Astrocyte of the cerebellum (primary cell): Measurements from ENCODE around the gene NFAT5.

Experiments
- DNase-seq: peaks from one replicate; pipeline ENCODE4 v3.0.0-alpha.2; 2011; ENCODE audit warnings: low read depth
- H3K4me3 ChIP-seq: 2 replicates; pipeline ENCODE4 v1.5.1; 2011; ENCODE audit warnings: mild to moderate bottlenecking, low read depth, low read length, moderate library complexity
- in situ Hi-C: cut with HindIII; loops from 2 replicates; pipeline ENCODE4 v1.10.0; 2017; ENCODE audit warnings: low sequenced_read_pairs
- TF ChIP-seq, protein P1 (sequence below): IDR thresholded peaks from 2 replicates; pipeline ENCODE4 v1.5.1; 2012; ENCODE audit warnings: low read length, low read depth, moderate library complexity, mild to moderate bottlenecking; ENCODE audit errors: missing control alignments

The NFAT5 gene

DNA sequence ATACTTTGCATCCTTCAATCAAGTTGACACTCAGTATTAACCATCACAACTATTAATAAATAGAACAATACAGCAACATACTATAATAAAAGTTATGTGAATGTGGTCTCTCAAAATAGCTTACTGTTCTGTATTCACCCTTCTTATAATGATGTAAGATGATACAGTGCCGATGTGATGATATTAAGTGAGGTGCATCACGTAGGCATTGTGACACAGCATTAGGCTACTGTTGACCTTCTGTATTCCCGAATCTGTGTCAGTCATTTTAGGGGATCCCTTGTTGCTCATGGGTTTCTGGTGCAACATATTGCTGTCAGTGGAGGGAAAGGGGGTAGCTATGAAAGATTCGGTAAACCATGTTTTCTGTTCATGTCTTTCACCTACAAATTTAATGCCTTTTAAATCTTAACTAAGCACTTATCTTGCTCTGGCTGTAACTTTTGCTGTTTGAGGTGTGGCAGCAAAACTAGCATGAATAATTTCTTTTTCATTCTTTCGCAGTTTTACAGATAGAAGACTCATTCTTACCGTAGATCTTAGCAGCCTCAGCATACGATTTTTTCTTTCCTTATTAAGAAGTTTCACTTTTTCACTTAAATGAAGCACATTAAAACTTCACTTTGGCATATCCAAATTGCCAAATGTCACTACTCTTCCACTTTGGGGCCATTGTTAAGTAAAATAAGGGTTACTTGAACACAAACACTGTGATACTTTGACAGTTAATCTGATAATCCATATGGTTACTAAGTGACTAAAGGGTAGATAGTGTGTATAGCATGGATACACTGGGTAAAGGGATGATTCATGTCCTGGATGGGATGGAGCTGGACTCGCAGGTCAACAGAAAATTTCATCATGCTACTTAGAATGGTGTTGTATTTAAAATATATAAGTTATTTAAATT lies 29.6 kb downstream of the NFAT5 start:
- TF ChIP-seq, protein P1, sequence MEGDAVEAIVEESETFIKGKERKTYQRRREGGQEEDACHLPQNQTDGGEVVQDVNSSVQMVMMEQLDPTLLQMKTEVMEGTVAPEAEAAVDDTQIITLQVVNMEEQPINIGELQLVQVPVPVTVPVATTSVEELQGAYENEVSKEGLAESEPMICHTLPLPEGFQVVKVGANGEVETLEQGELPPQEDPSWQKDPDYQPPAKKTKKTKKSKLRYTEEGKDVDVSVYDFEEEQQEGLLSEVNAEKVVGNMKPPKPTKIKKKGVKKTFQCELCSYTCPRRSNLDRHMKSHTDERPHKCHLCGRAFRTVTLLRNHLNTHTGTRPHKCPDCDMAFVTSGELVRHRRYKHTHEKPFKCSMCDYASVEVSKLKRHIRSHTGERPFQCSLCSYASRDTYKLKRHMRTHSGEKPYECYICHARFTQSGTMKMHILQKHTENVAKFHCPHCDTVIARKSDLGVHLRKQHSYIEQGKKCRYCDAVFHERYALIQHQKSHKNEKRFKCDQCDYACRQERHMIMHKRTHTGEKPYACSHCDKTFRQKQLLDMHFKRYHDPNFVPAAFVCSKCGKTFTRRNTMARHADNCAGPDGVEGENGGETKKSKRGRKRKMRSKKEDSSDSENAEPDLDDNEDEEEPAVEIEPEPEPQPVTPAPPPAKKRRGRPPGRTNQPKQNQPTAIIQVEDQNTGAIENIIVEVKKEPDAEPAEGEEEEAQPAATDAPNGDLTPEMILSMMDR, result no peak
- DNase-seq, result no peak
- in situ Hi-C loops, result no loop called here
- H3K4me3 ChIP-seq, result no peak overlapping the region

DNA sequence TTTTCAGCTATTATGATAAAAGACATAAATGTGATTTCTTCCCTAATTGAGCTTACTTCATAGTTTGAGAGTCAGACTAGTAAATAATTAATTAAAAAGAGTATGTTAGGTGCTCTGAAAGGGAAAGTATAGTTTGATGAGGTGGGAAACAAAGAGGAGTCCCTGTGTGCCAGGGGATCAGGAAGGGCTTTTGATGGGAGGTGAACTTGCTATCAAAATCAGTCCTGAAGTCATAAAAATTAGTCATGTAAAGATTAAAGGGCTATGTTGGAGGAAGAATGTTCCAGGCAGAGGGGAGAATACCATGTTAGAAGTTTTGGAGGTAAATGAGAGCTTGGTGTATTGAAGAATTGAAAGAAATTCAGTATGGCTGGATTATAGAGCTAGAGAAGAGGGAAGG lies 31.0 kb downstream of the NFAT5 start:
- TF ChIP-seq, protein P1, result no peak
- in situ Hi-C loops, result no loop called here
- no peak overlapping the region for H3K4me3 ChIP-seq
- no peak for DNase-seq

DNA sequence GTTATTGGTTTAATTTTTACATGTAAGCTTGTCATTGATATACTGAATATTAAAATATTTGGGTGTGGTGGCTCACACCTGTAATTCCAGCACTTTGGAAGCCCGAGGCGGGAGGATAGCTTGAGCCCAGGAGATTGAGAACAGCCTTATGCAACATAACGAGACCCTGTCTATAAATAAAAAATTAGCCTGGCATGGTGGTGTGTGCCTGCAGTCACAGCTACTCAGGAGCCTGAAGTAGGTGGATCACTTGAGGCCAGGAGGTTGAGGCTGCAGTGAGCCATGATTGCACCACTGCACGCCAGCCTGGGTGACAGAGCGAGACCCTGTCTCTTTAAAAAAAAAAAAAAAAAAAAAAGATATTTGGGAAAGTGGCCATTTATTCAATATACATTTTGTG lies 32.3 kb downstream of the NFAT5 start:
- TF ChIP-seq, protein P1, result no peak
- H3K4me3 ChIP-seq, result no peak overlapping the region
- DNase-seq, result no peak
- in situ Hi-C loops, result no loop called here

DNA sequence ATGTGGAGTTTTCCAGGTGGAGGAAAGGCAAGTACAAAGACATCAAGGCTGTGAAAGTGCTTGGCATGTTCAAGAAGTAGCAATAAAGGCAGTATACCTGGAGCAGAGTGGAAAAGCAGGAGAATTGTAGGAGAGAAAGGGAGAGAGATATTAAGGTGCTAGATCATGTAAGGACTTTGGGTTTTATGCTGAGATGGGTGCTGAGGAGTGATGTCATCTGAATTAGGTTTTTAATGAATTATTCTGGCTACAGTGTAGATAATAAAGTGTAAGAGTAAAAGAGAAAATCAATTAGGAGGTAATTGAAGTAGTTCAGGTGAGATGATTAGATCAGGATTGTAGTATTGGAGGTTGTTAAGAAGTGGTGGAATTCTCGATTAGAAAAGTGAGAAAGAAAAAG lies 34.0 kb downstream of the NFAT5 start:
- H3K4me3 ChIP-seq, result no peak overlapping the region
- in situ Hi-C loops, result no loop called here
- DNase-seq, result no peak
- TF ChIP-seq, protein P1, result no peak

DNA sequence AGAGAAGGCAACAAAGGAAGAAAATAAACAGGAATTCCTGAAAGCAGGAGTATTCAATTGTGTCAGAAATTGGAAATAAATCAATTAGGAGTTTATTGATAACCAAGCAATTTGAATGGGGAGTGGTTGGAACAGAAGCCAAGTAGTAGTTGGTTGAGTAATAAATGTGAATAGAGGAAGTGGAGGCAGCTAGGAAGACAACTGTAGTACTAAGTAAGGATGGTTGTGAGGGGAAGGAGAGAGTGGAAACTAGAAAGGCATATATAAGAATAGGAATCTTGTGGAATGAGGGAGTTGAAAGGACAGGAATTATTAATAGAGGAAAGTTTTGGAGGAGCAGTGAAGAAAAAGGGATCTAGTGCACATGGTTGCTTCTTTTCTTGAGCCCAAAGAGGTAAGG lies 34.4 kb downstream of the NFAT5 start:
- in situ Hi-C loops, result no loop called here
- TF ChIP-seq, protein P1, result no peak
- no peak for DNase-seq
- H3K4me3 ChIP-seq, result no peak overlapping the region

DNA sequence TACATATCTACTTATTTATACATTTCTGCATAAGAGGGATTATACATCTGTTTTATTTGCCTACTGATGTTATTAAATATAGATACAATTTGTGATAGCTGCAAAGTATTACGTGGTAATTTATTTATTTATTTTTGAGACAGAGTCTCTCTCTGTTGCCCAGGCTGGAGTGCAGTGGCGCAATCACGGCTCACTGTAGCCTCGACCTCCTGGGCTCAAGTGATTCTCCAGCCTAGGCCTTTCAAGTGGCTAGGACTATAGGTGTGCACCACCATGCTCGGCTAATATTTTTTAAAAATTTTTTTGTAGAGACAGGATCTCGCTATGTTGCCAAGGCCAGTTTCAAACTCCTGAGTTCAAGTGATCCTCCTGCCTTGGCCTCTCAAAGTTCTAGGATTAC lies 35.5 kb downstream of the NFAT5 start:
- H3K4me3 ChIP-seq, result no peak overlapping the region
- no peak for DNase-seq
- in situ Hi-C loops, result no loop called here
- TF ChIP-seq, protein P1, result no peak
